ENCODE results near the gene MAN1A1.
"Not testable (repeated sequence)": the region's sequence is repeated elsewhere in the genome, so short reads cannot be mapped to it uniquely, and the experiment has no call there.

MAN1A1 gene

DNA sequence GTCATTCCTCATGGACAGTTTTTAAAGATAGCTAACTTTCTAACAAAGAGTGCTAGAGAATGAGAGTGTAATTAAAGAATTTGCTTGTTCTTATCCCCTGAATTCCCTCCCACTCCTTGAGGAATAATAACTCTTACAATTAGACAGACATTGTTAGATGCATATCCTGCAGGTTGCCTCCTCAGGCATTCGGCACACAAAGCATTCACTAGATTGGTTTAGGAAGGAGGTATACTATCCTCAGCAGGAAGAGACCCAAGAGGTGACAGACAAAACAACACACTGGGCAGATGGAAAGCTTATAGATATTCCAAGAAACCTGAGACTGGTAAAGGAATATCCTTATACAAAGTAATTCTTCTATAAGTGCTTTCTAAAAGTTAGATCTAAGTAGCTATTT, 162.0 kb downstream of the MAN1A1 start:
- FAIRE-seq: no peak

DNA sequence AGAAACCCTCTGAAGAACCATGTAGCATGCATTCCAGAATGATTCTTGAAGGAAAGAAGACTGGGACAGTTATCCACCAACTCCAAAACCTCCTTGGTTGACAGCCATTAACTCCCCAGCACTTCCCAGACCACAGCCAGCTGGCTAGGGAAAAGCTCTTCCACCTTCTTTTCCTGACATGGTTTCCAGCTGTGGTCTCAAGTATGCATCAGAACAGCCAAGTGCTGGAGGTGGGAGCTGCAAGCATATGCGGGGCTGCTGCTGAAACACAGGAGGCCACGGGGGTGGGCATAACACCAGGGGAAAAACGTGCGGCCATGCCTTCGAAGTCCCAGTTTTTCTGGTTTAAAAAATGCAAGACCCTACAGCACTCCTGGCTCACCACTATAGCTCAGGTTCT, 163.1 kb downstream of the MAN1A1 start:
- no peak for FAIRE-seq

GRCh38 chr6:119184008-119184648, 165.4 kb downstream of the MAN1A1 start:
- no peak for FAIRE-seq

GRCh38 chr6:119183457-119183856, 166.1 kb downstream of the MAN1A1 start:
- no peak for FAIRE-seq

DNA sequence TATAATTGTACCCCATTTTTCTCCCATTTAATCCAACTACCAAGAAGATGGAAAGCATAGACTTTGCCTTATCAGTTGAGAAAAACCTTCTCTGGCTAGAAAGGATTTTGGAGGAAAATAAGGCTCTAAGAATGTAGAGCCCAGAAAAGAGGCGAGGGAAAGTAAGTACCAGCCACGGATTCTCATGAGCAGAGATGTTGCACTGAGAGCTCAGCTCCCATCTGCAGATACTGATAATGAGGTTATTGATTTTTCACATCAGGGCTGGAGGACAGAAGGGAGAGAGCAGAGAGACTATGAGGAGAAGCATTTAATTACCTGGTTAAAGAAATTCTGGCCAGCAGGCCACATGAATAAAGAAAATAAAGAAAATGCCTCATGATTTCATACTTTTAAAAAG, 166.7 kb downstream of the MAN1A1 start:
- FAIRE-seq: no peak

GRCh38 chr6:119182216-119182803, 167.3 kb downstream of the MAN1A1 start:
- no peak for FAIRE-seq

DNA sequence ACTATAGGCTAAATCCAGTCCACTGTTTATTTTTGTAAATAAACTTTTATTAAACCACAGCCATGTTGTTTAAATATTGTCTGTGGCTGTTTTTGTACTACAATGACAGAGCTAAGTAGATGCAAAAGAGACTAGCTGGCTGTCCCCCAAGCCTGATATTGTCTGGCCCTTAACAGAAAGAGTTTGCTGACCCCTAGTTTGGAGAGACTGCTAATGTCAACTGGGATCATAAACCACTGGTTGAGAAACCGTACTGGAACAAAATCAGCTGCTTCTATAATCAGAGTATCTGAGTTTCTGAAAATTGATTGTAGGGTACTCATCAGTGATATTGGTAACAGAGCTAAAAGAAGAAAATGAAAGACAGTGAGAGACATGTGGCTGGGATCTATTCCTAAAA, 168.5 kb downstream of the MAN1A1 start:
- FAIRE-seq: no peak

DNA sequence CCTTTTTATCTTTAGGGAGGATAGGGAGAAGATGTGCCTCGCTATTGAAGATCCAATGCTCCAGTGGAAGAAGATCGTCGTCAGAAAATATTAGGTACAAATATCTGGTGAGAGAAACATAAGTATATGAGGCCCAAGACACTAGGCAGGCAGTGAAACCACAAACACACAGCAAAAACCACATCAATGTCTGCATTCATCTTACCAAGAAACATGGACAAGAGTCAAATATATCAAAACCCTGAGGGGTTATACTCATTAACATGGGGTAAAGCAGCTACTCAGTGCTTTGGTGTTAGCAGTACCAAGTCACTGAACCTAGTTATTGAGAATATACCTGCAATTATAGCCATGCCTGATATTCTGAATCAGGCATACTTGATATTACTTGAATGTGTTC, 169.7 kb downstream of the MAN1A1 start:
- no peak for FAIRE-seq

DNA sequence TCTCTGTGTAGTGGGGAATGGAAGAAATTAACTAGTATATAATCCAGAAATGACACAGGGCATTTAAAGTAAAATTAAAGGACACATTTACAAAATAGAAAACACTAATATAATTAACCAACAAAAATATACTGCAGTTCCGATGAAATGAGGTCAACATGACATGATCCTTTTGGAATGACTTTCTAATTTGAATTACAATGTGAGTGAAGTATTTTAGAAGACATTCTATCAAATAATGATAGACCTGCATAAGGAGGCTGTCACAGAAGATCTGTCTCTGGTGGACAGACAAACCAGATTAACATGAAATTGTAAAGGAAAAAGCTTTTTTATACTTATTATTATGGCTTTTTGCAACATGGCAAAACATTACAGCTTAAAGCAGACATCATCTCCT, 170.5 kb downstream of the MAN1A1 start:
- no peak for FAIRE-seq

- FAIRE-seq: no peak
These were observed 173.1 kb downstream of the MAN1A1 start for GRCh38 chr6:119176445-119176844.

DNA sequence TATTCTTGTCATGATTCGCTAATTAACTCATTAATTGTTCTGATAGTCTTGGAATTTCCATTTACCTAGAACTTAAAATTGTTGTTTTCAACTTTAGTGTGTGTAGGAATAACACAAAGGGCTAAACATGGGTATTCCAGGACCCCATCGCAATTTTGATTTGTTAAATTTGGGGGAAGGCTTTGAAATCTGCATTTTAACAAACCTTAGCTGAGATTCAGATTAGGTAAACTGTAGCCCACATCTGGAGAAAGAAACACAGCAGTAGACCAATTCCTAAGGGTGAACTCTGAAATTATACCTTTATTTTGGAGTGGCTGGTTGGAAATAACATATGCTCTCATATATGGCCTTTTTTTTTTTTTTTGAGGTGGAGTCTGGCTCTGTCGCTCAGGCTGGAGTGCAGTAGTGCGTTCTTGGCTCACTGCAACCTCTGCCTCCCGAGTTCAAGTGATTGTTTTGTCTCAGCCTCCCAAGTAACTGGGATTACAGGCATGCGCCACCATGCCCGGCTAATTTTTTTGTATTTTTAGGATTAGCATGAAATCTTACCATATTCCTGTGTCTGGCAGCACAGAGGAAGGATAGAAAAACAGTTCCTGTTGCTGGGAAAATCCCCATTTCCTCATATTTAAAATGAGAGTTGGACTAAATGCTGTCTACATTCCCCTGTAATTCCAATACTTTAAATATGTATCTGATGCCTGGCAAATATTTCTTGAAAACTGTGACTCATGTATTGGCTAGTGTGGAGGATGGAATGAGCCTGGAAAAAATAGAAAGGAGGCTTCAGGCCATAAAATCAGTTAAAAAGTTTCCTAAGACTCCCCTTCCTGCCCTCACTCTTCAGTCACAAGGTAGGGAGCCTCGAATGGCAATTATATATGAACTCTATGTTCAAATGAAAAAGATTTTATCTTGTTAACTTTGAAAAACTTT, 174.4 kb downstream of the MAN1A1 start:
- no peak for FAIRE-seq

DNA sequence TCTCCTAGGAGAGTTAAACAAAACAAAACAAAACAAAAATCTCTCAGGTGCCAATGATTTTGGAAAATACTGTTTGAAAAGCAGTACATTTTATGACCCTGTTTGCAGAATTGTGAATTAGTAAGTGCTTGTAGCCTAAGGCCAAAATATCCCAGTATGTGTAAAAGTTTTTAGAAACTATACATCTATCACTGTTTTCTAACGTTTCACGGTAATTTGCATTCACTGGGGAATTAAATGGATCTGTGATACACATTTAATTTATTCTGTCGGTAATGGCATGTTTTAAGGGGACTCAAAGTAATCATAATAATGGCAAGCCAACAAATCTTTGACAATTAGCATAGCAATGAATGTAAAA, 175.5 kb downstream of the MAN1A1 start:
- no peak for FAIRE-seq

DNA sequence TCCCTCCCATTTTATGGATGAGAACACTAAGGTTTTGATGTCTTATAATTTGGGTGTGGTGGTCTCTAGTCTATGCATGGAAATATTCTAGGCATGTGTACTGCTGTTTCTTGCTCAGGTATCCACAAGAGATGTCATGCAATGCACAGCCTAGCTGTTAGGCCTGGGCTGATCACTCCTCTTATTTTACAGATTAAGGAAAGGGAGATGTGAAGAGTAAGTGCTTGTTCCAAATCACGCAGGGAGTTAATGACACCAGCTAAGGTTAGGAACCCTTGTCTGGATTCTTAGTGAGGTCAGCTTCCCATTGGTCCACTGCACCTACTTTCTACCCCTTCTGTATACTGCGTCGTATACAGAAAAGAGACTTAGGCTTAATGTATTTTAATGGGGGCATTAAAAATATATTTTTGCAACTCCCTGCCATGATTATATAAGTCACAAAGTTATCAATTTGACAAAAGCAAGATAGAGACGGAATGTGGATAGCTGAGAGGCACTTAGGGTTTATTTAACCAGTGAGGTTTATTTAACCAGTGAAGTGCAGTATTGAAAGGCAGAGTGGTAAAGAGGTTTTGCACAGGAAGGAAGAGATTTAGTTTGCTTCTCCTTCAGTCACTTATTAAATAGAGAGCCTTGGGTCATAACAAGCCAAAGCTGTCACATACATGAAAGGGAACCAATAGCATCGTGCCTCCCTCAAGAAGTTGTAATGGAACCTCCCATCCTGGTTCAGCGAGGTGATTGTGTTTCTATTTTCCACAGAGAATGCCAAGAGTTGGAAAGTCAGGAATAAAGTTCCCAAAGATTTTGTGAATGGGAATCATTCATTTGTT, 176.1 kb downstream of the MAN1A1 start:
- FAIRE-seq: no peak

- no peak for FAIRE-seq
These were observed 176.7 kb downstream of the MAN1A1 start for GRCh38 chr6:119172824-119173223.

- no peak for FAIRE-seq
These were observed 177.5 kb downstream of the MAN1A1 start for GRCh38 chr6:119171864-119172588.

DNA sequence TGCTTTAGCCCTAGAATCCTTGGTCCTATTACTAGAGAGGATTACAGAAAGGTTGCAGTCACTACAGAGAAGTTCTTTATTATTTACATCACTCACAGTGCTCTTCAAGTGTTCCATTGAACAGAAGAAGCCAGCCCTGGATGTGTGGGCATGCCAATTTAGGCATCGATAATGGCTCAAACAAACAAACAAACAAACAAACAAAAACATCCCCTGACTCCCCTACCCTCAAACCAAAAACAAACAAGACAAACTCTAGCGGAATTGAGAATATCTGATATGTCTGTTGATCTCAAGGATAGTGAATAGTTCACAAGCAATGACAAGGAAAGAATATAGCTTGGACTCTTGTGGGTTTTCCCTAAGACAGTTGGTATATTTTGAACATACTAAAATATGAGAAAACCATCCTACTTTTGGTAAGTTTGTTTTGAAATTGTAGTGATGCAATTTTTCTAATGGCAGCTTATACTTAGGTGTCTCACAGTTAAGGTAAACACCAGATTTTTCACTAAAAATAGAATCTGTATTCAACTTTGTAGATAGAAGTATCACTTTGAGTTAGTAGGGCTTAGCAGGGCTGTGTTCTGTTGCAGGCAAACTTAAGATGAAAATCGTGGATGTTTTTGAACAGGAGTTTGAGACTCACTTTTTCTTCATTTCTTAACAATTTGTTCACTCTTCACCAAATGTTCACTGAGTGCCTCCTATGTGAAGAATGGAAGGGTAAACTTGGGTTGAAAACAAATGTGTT, 178.3 kb downstream of the MAN1A1 start:
- FAIRE-seq: no peak

GRCh38 chr6:119170447-119171087, 179.0 kb downstream of the MAN1A1 start:
- no peak for FAIRE-seq

- no peak for FAIRE-seq
These were observed 179.5 kb downstream of the MAN1A1 start for GRCh38 chr6:119170103-119170446.

DNA sequence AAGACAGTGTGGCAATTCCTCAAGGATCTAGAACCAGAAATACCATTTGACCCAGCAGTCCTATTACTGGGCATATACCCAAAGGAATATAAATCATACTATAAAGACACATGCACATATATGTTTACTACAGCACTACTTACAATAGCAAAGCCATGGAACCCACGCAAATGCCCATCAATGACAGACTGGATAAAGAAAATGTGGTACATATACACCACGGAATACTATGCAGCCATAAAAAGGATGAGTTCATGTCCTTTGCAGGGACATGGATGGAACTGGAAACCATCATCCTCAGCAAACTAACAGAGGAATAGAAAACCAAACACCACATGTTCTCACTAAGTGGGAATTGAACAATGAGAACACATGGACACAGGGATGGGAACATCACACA, 180.2 kb downstream of the MAN1A1 start:
- FAIRE-seq: not testable (repeated sequence)

- FAIRE-seq: no peak
These were observed 183.4 kb downstream of the MAN1A1 start for GRCh38 chr6:119166024-119166784.

Data from G401.6 (cell line).